AG09309 (cell line): ENCODE results near the gene UTF1.

Experiments used
- DNase-seq: peaks from one replicate; pipeline ENCODE4 v3.0.0-alpha.2; 2010; ENCODE audit warnings: low read depth
- H3K4me3 ChIP-seq: 2 replicates; pipeline ENCODE4 v1.5.1; 2011; ENCODE audit warnings: mild to moderate bottlenecking, low read depth, low read length, moderate library complexity; ENCODE audit not compliant: control insufficient read depth
- CTCF ChIP-seq: IDR thresholded peaks from 2 replicates; pipeline ENCODE4 v1.5.1; 2011; ENCODE audit warnings: mild to moderate bottlenecking, low read depth, low read length, inconsistent platforms; ENCODE audit not compliant: insufficient read depth, control insufficient read depth; ENCODE audit errors: missing control alignments

The UTF1 gene

DNA sequence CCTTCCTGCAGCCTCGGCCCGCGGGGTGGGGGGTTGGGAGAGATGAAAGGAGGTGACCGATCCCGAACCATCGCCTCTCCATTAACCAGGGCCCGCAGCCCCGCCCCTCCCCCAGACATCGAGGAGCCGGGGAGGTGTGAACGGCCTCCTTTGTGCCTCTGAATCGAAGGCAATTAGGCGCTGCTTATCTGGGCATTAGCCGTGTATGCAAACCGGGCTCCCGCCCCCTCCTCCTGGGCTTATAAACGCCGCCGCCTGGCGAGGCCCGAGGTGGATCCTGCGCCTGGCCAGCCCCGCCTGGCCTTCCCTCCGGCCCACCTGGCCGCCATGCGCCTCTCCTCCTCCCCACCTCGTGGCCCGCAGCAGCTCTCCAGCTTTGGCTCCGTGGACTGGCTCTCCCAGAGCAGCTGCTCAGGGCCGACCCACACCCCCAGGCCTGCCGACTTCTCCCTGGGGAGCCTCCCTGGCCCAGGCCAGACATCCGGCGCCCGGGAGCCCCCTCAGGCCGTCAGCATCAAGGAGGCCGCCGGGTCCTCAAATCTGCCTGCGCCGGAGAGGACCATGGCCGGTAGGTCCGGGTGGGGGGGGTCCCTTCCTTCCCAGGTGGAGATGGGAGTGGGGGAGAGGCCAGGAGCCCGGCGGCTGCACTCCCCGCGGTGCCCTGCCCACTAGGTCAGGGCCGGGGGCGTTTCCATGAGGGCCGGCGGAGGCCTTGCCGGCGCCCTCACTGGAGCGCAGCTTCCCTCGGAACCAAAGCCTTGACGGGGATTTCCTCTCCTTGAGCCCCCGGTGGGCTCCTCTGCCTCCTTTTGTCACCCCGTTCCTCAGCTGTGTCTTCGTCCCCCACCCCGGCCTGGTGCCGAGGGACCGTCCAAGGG lies 7.8 kb downstream of the UTF1 start, which contains the start of gene VENTX:
Gene VENTX (plus strand): TSS at position 268 of the 878 bp plus-strand sequence. CDS start 60 bp downstream, at position 328.
- no peak within 1 kb of the TSS for H3K4me3 ChIP-seq

GRCh38 chr10:133238466-133238804 lies 8.4 kb downstream of the UTF1 start:
- H3K4me3 ChIP-seq, result no peak overlapping the region
- TF ChIP-seq CTCF, result no peak
- DNase-seq, result no peak

More for the DNA sequence above, 7.8 kb downstream of the UTF1 start, which contains the start of gene VENTX:
- TF ChIP-seq CTCF, result no peak
- no peak for DNase-seq

DNA sequence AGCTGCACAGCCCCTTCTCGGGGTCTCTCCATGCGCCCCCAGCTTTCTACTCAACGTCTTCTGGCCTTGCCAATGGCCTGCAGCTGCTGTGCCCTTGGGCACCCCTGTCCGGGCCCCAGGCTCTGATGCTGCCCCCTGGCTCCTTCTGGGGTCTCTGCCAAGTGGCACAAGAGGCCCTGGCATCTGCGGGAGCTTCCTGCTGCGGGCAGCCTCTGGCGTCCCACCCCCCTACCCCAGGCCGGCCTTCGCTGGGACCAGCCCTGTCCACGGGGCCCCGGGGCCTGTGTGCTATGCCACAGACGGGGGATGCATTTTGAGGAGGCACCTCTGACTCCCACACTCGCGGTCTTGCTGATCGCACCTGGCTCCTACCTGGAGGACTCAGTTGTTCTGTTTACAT lies 10.0 kb downstream of the UTF1 start:
- TF ChIP-seq CTCF, result no peak
- H3K4me3 ChIP-seq, result no peak overlapping the region
- no peak for DNase-seq

DNA sequence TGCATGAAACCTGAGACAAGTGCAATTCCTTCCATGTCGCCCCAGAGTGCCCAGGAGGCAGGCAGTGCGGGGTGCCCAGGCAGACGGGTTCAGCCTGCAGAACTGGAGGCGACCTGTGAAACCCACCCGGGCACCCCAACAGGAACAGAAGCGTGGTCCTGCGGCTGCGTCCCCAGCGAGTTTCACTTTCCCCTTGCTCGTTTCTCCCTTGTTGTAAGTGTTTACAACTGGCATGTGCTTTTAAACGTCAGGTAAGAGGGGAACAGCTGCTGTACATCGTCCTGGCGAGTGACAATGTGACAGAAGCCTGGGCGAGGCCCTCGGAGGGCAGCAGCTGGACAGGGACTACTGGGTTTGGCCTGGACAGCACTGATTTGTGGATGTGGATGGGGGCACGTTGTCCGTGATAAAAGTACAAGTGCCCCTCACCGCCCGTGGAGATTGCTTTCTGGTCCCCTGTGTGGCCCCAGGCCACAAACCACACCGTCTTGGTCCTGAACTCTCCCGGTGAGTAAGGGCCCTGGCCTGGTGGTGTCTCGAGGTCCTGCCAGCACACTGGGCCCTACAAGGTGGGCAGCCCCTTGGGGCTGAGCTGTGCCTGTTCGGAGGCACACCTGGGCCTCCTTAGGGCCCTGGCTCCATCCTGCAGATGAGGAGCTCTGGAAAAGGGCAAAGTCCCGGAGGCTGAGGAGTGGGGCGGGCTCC lies 11.6 kb downstream of the UTF1 start:
- TF ChIP-seq CTCF, result no peak
- no peak overlapping the region for H3K4me3 ChIP-seq
- no peak for DNase-seq

DNA sequence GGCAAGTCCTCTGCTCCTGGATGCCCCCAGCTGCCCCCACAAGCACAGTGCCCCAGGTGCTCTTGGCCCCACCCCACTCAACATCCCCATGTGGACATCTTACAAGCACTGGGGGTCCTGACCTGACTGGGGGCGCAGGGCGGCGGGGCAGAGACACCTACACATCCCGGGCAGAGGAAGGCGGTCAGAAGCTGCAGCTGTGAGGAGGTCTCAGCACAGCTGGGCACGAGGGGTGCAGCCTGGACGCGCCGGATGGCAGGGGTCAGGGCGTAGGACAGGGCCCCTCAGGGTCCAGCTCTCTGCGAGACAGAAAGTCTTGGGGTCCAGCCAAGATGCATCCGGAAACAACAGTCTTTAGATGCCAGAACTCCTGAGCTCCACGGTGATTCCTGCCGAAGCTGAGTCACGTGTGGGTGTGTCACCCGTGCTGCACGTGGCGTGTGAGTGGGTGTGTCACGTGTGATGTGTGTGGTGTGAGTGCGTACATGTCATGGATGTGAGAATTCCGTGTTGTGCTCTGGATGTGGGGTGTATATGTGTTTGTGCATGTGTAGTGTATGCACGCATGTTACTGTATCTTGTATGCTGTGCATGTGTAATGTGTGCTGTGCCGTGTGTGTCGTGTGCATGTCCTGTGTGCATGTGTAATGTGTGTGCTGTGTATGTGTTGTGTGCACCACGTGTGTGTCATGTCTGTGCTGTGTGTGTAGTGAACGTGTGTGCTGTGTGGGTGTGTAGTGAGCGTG lies 12.8 kb downstream of the UTF1 start:
- H3K4me3 ChIP-seq, result no peak overlapping the region
- no peak for TF ChIP-seq CTCF
- DNase-seq, result no peak

- DNase-seq, result no peak
- no peak overlapping the region for H3K4me3 ChIP-seq
- TF ChIP-seq CTCF, result no peak
These were observed 13.6 kb downstream of the UTF1 start for GRCh38 chr10:133243593-133243992.
